TTC549 (cell line): ENCODE measurements around the gene MYO10.

ENCODE experiments used
- FAIRE-seq: peaks from 2 replicates; lab custom pipeline; 2012; peaks lifted over from hg19 to GRCh38; lab: Jason Lieb, UNC

Gene MYO10

DNA sequence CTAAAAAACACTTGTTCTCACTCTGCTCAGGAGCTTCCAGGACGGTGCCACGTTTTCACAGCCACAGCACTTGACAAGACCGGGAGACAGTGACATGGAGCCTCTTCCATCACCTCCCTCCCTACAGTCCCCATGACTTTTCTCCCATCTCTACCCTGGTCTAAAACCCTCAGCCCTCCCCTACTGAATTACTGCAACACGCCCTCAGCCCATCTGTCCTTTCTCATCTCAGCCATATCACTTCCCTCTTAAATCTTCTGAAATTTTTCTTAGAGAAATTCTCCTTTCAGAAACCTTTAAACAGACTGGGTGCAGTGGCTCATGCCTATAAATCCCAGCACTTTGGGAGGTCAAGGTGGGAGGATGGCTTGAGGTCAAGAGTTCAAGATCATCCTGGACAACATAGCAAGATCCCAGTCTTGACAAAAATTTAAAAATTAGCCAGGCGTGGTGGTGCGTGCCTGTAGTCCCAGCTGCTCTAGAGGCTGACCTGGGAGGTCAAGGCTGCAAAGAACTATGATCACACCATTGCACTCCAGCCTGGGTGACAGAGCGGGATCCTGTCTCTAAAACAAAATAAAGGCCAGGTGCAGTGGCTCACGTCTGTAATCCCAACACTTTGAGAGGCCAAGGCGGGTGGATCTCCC is 125.8 kb downstream of the MYO10 start:
- FAIRE-seq = no peak

DNA sequence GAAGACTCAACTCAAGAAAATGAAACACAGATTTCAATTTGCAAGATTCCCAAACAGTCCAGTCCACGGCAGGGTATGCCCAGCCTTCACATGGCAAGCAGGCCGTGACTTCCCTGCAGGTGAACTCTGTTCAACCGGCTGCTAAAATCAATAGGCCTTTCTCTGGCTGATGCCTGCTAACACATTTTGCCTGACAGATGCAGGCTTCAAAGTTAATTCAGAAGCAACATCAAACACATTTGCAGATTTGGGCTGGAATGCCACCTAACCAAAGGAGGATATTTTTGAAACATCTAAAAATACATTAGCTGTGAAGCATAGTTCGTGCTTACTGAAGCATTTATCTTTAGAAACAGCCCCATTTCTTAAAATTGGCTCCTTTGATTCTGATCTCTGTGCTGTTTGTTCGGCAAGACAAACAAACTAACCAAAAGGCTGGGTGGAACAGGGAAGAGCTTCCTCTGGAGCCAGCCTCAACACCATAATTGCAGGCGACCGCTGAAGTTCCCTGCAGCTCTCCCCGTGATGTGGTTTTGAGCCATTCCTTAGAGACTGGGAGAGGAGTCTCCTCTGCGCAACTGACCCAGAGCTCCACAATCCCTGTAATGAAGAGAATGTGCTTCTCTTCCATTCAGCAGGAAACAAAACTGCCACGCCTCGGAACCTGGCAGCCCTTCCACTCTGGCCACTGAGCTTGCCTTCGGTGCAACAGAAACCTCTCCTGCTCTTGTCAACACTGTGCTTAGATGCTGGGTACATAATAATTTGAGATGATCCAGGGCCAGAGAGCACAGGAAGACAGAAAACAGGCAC is 126.5 kb downstream of the MYO10 start:
- FAIRE-seq = no peak

DNA sequence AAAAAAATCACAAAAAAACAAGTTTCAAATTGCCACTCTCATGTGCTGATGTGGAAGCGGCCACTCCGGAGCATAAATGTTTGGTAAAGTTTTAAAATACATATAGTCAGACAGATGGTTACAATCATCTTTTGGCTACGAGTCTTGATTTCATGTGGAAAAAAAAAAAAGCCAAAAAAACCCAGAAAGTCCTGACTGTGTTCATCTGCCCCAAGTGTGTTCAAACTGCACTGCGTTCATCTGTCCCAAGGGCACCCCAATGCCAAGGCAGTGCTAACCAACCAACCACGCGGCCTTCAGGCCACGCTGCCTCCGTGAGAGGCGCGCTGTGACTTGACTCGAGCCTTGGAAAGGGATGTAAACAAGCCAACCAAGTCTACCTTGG is 127.1 kb downstream of the MYO10 start:
- no peak for FAIRE-seq

DNA sequence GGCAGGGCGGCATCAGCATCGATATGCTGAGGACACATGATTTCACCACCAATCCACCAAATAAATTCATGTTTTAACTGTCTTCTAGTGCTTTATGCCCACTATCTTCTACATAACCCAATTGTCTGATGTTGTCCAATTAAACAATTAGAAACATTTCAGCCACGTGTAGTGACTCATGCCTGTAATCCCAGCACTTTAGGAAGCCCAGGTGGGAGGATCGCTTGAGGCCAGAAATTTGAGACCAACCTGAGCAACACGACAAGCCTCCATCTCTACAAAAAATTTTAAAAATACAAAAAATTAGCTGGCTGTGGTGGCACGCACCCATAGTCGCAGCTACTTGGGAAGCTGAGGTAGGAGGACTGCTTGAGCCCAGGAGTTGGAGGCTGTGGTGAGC is 128.1 kb downstream of the MYO10 start:
- FAIRE-seq = no peak

DNA sequence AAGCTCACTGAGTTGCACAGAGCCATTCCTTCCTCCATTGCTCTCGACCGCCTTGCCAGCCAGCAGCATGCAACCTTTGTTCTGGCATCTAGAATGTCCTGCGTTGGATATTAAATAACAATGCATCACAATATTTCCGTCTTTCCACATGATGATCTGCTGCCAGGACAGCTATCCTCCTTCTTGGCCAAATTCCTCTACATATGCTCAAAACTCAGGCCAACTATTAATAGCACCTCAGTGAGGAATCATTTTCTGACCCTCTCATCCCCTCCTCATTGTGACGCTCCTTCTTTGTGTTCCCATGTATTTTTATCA is 128.6 kb downstream of the MYO10 start:
- FAIRE-seq = no peak

DNA sequence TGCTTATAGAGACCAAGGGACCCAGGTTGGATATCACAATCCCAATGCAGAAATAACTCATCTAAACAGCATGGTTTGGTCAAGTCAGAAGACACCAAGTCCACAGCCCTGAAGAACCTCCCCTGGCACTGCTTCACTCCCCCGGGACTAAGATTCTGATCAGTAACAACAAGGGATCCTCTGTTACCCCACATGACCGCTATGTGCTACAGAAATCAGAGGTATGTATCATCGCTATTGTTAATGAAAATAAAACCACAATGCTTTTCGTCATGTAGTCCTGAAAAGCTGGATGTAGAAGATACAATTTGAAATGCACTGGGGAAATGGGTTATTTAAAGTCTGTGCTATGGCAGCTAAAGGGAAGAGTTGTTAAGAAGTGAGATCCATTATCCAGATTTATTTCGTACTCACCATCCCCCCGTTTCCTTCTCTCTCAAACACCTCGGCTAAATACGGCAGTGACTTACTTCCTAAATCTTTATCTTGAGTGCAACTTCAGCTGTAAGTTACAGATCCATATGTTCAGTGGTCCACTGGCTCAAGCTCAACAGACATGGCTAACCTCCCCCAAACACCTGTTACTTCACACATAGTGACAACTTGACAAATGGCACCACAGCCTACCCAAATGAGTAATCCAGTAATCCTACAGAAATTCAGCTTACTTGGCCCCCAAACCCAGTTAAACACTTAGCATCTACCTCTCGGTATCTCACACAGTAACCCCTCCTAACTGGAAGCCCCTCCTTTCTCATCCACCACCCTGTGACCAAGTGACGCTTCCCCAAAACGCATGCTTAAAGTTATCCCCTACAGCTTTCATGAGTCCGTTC is 129.2 kb downstream of the MYO10 start:
- FAIRE-seq = no peak

DNA sequence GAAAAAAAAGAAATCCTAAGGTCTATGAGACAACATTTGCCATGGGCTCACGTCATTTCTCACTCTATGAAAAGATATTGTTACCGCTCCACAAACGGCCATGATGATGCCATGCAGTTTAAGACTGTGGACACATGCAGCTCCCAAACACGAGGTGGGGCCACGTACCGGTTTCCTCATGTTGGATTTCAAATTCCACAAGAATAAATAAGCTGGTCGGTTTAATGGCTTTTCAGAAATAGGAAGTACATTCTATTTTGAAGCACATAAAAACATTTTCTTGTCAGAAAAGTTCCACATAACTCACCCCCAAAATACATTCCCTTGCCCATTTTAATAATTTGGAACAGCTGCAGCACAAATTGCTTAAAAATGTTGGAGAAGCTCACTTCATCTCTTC is 130.6 kb downstream of the MYO10 start:
- no peak for FAIRE-seq

DNA sequence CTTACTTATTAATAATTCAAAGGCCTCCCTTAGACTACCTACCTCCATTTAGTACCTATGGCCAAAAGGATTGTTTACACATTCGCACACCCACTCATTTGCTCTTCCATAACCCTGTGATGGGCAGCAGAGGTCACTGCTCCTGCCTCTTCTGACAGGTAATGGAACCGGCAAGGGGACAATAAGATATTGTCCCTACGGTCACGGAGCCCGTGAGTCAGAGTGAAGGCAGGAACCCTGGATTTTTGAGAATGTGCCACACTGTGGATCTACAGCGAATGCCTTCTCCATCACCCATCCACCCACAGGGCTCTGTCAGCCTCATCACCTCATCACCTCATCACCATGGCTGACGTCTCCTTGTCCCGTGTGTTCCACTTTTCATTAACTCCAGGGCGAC is 132.3 kb downstream of the MYO10 start:
- FAIRE-seq = no peak

DNA sequence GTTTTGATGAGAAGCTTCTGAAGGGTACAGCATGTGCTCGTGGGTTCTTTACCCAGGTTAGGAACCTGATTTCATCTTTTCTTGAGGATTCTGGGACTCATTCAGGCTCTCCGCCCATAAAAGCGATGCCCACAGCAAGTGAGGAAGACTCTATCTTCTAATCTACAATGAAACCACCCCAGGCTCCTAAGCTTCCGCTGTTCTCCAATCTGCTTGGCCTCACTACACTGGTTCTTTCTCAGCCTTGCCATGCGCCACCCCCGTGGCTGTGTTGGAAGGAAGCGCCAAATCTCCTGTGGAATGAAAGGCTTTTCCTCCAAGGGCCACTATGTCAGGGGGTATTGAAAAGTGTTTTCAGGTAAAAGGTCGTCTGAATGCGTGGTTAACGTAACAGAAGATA is 135.6 kb downstream of the MYO10 start:
- no peak for FAIRE-seq

DNA sequence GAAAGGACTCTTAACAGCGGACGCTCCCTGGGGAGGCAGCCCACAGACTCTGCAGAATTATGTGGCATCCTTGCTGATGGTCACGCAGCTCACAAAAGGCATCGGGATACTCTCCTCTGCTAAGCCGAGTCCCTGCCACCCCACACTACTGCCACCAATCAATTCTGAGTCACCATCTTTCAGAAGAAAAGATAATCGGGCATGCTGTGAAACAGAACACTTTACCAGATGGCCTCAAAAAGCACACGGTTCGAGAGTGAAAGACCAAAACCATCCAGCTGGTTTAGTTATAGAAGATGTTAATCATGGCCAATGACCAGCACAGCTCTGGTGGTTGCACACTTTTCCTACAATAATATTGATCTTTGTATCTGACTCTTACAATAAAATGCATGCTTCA is 136.3 kb downstream of the MYO10 start:
- no peak for FAIRE-seq

DNA sequence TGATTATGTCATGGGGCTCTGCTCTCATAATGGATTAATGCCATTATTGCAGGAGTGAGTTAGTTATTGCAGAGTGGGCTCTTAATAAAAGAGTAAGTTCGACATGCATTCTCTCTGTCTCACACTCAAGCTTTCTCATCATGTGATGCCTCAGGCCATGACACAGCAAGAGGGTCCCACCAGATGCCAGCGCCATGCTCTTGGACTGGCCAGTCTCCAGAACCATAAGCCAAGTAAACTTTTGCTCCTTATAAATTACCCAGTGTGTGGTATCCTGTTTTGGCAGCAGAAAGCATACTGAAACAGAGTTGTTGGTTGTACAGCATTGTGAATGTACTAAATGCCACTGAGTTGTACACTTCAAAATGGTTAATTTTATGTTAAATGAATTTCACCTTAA is 138.1 kb downstream of the MYO10 start:
- no peak for FAIRE-seq

DNA sequence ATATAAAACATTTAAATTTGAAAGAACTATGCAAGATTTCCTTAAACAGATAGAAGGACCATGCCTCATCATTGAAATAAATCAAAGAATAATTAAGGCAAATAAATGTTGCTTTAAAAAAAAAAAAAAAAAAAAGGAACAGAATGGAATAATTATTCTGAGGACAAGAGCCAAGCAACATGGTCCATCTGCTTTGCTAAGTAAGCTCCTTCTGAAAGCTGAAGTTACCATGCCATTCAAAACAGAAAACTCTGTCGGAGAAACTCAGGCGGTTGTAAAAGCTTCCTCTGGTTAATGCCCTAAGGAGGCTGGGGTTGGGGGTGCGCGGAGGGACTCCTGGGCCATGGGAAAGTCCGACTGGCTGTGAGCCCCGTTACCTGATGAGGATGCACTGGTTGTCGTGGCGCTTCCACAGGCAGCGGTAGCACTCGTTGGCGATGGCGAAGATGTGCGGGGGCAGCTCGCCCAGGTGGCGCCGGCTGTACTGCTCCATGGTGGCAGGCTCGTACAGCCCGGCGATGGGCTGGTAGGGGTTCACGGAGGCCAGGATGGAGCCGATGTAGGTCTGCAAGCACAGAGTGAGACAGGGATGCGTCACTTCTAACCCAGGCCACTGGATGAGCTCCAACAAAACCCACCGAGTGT is 141.7 kb downstream of the MYO10 start:
- no peak for FAIRE-seq

DNA sequence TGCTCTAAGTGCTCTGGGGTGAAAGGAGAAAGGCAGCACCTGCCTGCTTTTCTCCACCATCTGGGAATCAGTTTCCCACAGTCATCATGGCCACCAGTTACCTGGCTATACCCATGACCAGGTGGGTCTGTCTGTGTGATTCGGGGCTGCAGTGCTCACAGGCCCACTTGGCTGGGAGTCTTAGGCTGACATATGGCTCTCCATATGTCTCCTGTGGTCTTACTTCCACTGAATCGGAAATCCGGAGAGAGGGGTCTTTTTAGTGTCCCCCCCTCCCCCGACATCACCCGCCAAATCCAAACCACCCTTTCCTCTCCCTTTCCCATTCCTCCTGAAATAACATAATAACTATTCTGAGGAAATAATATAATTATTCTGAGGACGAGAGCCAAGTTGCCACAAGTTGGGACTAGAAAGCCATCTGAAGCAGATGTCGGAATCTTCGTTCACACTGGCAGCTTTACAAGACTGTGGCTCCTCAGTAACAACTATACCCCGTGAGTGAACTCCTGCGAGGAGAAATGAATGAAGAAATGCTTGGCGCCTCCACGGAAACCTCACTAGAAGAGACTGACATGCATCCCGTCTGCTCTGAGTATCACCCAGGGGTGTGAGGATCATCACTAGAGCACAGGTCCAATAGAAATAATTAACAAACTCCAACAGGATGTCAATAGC is 143.4 kb downstream of the MYO10 start:
- FAIRE-seq = no peak

DNA sequence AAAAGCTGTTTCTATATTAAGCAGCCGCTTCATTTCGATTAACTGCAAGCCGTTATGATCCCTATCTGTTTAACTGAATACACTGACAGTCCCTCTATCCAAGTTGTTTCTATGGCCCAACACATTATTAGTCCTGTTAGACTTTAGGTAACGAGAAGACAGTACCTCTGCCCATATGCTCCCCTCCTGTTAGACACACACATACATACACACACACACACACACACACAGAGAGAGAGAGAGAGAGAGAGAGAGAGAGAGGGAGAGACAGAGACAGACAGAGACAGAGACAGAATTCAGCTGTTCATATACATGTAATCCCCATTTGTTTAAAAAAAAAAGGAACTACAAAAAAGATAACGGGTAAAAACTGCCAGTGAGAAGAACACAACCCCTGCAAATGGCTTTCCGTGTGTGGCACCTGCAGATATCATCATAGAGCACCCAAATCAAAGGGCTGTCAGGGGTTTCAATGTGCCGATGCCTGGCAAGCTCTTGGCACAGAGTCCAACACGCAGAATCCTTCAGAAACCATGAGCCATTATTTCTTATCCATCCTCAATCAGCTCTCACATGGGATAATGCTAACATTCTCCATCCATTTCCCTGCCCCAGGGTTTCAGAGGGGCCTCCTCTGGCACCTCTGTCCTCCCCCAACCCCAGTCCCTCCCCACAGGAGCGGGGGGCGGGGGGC is 144.0 kb downstream of the MYO10 start:
- no peak for FAIRE-seq

DNA sequence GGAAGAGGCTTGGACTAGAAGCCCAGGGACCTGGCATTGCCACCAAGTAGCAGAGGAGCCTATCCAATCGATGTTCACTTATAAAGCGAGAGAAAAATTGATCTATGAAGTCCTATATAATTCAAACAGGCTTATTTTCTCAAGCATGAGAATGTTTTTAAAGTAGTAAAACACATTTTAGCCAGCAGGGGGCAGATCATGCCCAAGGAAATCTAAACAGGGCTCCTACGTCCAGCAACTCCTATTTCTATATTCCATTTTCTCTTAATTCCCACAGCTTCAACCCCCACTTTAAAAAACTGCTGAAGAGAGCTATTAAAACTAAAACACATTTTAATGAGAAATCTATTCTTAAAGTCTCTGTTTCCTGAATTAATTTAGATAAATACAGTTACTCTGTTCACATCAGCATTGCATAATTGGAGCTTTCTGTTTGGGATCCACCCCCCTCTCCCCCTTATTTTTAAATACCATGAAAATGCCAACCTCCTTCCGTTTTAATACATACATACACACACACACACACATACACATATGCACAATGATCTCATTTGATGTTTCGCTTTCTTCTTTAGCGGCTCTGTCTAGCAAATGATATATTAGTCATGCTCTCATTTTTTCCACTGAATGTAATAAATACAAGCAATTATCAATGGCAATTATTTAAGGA is 144.9 kb downstream of the MYO10 start:
- no peak for FAIRE-seq

DNA sequence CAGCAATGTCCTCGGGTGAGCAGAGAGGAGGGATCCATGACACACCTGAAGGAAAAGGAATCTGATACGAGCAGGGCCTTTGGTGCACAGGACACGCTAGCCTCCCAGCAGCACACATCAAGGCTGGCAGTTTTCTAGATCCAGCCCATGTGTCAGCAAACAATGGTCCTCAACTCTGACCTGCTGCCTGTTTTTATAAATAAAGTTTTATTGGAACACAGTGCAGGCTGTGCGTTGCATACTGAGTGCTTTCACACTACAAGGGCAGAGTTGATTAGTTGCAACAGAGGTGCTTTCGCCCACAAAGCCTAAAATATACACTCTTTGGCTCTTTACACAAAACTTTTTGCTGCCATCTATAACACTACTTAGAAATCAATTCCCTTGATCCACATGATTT is 147.1 kb downstream of the MYO10 start:
- no peak for FAIRE-seq

DNA sequence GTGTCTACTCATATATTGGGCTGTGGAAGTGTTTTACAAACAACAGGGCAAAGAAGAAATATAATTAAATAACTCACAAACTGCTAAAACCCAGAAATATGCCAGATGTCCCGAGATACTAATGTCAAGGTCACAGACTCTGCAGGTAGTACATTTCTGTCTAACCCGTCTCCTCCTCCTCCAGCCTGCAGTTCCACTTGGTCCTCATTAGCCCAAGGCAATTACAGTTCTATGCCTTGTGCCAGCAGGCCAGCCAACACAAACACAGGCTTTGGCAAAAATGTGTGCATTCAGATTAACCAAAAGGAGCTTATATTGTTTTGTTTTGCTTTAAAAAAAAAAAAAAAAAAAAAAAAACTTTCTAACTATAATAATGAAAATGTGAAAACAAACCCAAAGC is 148.8 kb downstream of the MYO10 start:
- FAIRE-seq = no peak

DNA sequence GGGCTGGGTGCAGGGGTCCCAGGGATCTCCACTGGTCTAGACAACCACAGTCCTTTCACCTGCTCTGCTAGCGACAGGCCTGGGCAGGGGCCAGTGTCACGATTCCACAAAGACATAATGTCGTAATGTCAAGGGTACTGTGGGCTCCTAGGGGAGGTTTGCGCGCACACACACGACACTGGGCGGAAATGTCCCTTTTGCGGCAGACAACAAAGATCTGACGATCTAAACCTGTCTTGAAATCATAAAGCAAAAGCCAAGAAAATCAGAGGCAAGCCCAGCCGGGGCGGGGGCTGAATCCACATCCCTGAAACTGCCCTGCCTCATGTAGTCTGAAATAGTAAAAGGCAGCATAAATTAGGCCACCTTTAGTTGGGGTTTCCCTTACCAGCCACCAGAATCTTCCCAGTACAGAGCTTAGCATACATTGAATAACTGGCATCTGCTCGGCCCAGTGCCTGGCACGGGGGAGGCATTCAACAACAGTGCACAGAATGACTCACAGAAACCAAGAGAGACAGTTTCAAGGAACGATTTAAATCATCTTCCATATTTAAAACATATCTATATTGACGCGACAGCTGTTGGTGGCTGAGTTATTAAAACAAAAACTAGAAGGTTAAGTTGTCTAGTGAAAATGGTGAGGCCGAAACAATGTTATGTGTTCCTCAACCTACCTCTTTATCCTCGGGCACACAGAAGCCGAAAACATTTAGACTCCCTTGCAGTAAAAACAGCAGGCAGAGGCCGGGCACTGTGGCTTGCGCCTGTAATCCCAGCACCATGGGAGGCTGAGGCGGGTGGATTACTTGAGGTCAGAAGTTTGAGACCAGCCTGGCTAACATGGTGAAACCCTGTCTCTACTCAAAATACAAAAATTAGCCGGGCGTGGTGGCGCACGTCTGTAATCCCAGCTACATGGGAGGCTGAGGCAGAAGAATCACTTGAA is 151.0 kb downstream of the MYO10 start:
- no peak for FAIRE-seq

DNA sequence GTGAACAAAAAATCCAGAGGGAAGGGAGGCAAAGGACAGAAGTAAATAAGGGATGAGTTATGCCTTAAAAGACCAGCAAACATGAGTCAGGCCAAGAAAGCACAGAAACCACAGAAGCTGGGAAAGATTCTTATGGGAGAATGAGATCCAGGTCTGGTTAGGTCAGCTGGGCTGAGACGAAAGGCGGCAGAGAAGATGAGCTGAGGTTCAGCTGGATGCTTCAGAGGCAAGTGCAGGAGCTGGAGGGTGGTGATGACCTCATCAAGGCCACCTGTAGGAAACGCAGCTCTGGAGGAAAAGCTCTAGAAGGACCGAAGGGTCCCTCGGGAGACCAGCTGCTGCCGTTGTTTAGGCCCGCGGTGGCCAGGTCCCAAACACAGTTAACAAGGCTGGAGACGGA is 152.0 kb downstream of the MYO10 start:
- FAIRE-seq = no peak
